GM21381 (cell line): ENCODE measurements around the gene TIGD2.
"Not testable (repeated sequence)": the region's sequence is repeated elsewhere in the genome, so short reads cannot be mapped to it uniquely, and the experiment has no call there.

Experiments used
- ATAC-seq: cut with Tn5 transposase; IDR thresholded peaks from one replicate; pipeline ENCODE4 v1.9.1; 2021; ENCODE audit warnings: mild to moderate bottlenecking, moderate library complexity; ENCODE audit not compliant: unreplicated experiment

TIGD2 gene

GRCh38 chr4:89119166-89119565 is 7.8 kb downstream of the TIGD2 start:
- ATAC-seq, result no peak

GRCh38 chr4:89119836-89120235 is 8.5 kb downstream of the TIGD2 start:
- ATAC-seq, result no peak

DNA sequence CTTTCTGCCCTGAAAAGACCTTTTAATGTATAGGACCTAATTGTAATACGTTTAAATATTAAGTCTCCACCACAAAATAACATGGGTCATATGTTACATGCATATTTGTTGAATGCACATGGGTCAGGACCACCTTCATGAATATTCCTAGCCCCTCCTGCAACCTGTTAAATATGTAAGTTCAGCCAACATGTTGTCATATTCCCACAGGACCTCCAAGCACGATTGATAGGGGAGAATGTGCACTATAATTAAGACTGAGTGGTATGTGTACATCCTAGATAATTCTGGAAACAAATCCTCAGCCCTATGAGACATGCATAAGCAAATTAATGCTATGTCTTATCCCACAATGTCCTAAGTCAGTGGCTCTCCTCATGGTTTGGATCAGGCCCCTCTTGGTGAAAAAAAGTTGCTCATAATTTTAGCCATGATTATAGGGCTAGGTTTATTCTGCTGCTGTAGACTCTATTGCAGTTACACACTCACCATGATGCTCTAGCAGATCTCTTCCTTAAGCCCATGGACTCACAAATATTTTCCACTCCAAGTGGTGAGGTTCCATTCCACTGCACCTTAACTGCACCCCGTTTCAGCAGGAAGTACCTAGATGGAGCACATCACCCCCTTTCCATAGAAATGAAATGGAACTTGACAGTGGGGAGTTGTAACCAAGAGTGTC is 10.2 kb downstream of the TIGD2 start:
- no peak for ATAC-seq

GRCh38 chr4:89123451-89123851 is 12.1 kb downstream of the TIGD2 start:
- no peak for ATAC-seq

GRCh38 chr4:89125901-89126782 is 14.8 kb downstream of the TIGD2 start:
- ATAC-seq, result no peak

GRCh38 chr4:89129080-89129640 is 17.8 kb downstream of the TIGD2 start:
- no peak for ATAC-seq

- ATAC-seq, result no peak
These were observed 23.5 kb downstream of the TIGD2 start for GRCh38 chr4:89134775-89135319.

DNA sequence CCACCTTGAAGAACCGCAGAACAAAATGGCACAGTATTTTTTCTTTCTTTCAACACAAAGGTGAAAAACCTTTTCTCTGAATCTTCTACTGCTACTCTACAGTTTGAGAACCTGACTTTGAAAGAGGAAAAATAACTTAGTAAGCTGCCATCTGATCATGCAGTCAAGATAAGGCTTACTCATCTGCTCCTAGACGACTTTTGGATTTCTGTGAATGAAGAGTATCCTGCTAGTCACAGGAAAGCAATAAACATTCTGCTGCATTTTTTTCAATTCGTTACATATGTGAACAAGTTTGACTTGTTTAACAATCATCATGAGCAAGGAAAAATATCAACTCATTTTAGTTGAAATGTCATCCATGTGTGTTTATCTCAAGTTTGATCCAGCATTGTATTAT is 25.2 kb downstream of the TIGD2 start:
- ATAC-seq, result no peak

- ATAC-seq, result no peak
These were observed 25.9 kb downstream of the TIGD2 start for GRCh38 chr4:89137231-89137630.

- no peak for ATAC-seq
These were observed 26.4 kb downstream of the TIGD2 start for GRCh38 chr4:89137695-89138094.

- no peak for ATAC-seq
These were observed 28.9 kb downstream of the TIGD2 start for GRCh38 chr4:89140168-89140759.

GRCh38 chr4:89142691-89143669 is 31.6 kb downstream of the TIGD2 start:
- ATAC-seq, result peak; percentile 79

- not testable (repeated sequence) for ATAC-seq
These were observed 33.3 kb downstream of the TIGD2 start for GRCh38 chr4:89144652-89145051.

- no peak for ATAC-seq
These were observed 34.9 kb downstream of the TIGD2 start for GRCh38 chr4:89146196-89146595.

- ATAC-seq, result no peak
These were observed 41.6 kb downstream of the TIGD2 start for GRCh38 chr4:89152972-89153371.

DNA sequence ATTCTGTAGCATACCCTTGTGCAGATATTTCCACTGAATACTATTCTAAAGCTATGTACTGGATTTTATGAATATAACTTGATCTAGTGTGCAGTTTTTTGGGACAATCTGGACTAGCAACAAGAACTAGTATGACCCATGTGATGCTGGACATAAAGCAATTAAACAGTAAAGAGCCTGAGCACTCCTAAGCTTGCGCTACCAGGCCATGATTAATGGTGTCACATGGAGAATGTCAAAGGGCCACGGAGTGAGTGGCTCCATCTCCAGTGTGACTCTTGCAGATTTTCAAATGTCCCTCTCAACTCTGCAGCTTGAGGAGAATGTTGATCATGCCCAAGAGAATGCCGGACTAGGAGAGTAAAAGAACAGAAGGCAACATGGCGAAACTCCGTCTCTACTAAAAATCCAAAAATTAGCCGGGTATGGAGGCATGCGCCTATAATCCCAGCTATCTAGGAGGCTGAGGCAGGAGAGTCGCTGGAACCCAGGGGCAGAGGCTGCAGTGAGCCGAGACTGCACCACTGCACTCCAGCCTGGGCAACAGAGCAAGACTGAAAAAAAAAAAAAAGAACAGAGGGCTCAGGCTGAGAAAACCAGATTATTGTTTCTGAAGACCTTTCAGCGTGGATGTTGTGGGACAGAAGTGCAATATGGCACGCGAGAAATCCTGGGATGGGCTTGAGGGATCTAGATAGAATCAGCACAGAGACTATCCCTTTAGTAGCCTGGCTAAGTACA is 45.0 kb downstream of the TIGD2 start:
- ATAC-seq, result no peak

DNA sequence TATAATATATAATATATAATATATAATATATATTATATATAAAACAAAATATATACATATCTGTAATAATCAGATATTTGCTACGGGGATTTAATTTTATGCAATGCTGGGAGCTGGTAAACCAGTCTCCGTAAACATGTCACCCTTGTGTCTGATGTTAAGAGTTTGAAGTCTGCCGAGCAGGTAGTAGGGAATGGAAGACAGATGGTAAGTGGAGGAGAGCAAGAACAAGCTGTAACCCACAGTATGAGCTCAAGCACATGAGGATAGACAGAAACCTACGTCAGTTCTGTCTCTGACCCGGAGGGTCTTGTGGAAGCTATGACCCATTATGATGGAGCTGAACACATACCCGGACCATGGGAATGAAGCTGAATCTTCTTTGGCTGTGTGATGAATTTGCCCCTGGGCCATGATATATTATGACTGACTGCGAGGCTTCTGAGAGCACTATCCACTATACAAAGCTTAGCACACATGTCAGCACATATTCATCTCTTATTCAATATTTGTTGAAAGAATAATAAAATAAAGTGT is 46.2 kb downstream of the TIGD2 start:
- ATAC-seq, result no peak

GRCh38 chr4:89158884-89159503 is 47.7 kb downstream of the TIGD2 start:
- no peak for ATAC-seq

GRCh38 chr4:89160806-89161205 is 49.5 kb downstream of the TIGD2 start:
- ATAC-seq, result no peak
